Ramos (cell line): ENCODE results near the gene RAB3IL1.

Experiments
- in situ Hi-C: fragments of 300-500 bp; cut with MboI; formaldehyde crosslinking; loops from one replicate; pipeline ENCODE4 v1.14.3; 2022; ENCODE audit warnings: low sequenced_read_pairs; ENCODE audit not compliant: unreplicated experiment

RAB3IL1 gene

GRCh38 chr11:61873588-61874376 is 43.6 kb downstream of the RAB3IL1 start:
- in situ Hi-C loops = loop anchor here (5.0 kb wide), 1 partner anchor 74 kb away; no protein-coding TSS in a partner anchor

GRCh38 chr11:61872935-61873565 is 44.3 kb downstream of the RAB3IL1 start:
- in situ Hi-C loops = loop anchor here (5.0 kb wide), 1 partner anchor 74 kb away; no protein-coding TSS in a partner anchor

GRCh38 chr11:61871158-61871597 is 46.2 kb downstream of the RAB3IL1 start:
- in situ Hi-C loops = loop anchor here (5.0 kb wide), 1 partner anchor 76 kb away; no protein-coding TSS in a partner anchor

GRCh38 chr11:61870541-61871031 is 46.8 kb downstream of the RAB3IL1 start:
- in situ Hi-C loops = loop anchor here (5.0 kb wide), 1 partner anchor 77 kb away; no protein-coding TSS in a partner anchor

GRCh38 chr11:61869708-61870451 is 47.5 kb downstream of the RAB3IL1 start:
- in situ Hi-C loops = loop anchor here (5.0 kb wide), 1 partner anchor 77 kb away; no protein-coding TSS in a partner anchor

GRCh38 chr11:61869429-61869707 is 48.0 kb downstream of the RAB3IL1 start:
- in situ Hi-C loops = no loop called here

- in situ Hi-C loops = no loop called here
Measured at GRCh38 chr11:61868571-61869428, 48.6 kb downstream of the RAB3IL1 start.

GRCh38 chr11:61866958-61867343 is 50.4 kb downstream of the RAB3IL1 start:
- in situ Hi-C loops = no loop called here

- in situ Hi-C loops = no loop called here
Measured at GRCh38 chr11:61866231-61866957, 51.0 kb downstream of the RAB3IL1 start.

- in situ Hi-C loops = no loop called here
Measured at GRCh38 chr11:61864814-61865775, 52.3 kb downstream of the RAB3IL1 start.

GRCh38 chr11:61863548-61864081 is 53.8 kb downstream of the RAB3IL1 start:
- in situ Hi-C loops = no loop called here

- in situ Hi-C loops = no loop called here
Measured at GRCh38 chr11:61862714-61863547, 54.4 kb downstream of the RAB3IL1 start.

GRCh38 chr11:61861634-61862033 is 55.7 kb downstream of the RAB3IL1 start:
- in situ Hi-C loops = no loop called here

GRCh38 chr11:61860054-61860903 is 57.1 kb downstream of the RAB3IL1 start:
- in situ Hi-C loops = no loop called here

GRCh38 chr11:61855939-61856680 is 61.3 kb downstream of the RAB3IL1 start:
- in situ Hi-C loops = no loop called here
